Uterus (tissue), 2 donors: ENCODE measurements around the gene PPFIBP2.

Experiments used
- POLR2A ChIP-seq, 2 donors: fragments of 450-650 bp; IDR thresholded peaks; one replicate each; pipeline ENCODE4 v1.6.1; 2016; ENCODE audit warnings: antibody characterized with exemption in 2 of 2, mild to moderate bottlenecking in 1 of 2, moderate library complexity in 1 of 2
- TF ChIP-seq, protein P1 (sequence below), 4 experiments: fragments of 200-600 bp in 2 of 4; fragments of 450-650 bp in 2 of 4; sonication (generic) in 2 of 4; IDR thresholded peaks; one replicate each; pipeline ENCODE4 v1.5.1; 2016 to 2019; ENCODE audit warnings: antibody characterized with exemption in 4 of 4, mild to moderate bottlenecking in 2 of 4, moderate library complexity in 1 of 4

DNA sequence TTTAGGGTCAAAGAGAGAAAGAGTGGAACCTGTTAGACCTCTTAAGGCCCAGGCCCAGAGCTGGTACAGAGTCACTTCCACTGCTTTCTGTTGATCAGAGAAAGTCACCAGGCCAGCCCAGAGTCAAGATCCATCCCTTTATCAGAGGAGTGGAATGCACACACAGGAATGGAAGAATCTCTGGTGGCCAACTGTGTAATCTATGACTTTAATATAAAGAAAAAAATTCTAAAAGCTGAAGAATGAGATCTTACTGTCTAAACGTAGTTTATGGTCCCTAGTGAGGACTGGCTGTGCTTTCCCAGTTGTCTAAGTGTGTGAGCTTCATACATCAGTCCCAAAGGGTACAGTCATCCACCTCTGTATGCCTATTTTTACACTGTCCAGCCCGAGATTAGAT lies 51.0 kb downstream of the PPFIBP2 start:
- TF ChIP-seq, protein P1, sequence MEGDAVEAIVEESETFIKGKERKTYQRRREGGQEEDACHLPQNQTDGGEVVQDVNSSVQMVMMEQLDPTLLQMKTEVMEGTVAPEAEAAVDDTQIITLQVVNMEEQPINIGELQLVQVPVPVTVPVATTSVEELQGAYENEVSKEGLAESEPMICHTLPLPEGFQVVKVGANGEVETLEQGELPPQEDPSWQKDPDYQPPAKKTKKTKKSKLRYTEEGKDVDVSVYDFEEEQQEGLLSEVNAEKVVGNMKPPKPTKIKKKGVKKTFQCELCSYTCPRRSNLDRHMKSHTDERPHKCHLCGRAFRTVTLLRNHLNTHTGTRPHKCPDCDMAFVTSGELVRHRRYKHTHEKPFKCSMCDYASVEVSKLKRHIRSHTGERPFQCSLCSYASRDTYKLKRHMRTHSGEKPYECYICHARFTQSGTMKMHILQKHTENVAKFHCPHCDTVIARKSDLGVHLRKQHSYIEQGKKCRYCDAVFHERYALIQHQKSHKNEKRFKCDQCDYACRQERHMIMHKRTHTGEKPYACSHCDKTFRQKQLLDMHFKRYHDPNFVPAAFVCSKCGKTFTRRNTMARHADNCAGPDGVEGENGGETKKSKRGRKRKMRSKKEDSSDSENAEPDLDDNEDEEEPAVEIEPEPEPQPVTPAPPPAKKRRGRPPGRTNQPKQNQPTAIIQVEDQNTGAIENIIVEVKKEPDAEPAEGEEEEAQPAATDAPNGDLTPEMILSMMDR (IDR thresholded peaks at IDR 0.05) = no peak
- no peak for TF ChIP-seq POLR2A (IDR thresholded peaks at IDR 0.05)
